ENCODE results near the gene ARHGAP30. TPM values are rescaled to one million over a fixed set of nuclear protein-coding genes. Genes with fewer than 3 reads are reported as not detected.
A peak's percentile ranks its signal among the peaks of the same experiment; 100 is the strongest.

The ARHGAP30 gene
- total RNA-seq, 1 donor from 2014 or later = 3.0 TPM

DNA sequence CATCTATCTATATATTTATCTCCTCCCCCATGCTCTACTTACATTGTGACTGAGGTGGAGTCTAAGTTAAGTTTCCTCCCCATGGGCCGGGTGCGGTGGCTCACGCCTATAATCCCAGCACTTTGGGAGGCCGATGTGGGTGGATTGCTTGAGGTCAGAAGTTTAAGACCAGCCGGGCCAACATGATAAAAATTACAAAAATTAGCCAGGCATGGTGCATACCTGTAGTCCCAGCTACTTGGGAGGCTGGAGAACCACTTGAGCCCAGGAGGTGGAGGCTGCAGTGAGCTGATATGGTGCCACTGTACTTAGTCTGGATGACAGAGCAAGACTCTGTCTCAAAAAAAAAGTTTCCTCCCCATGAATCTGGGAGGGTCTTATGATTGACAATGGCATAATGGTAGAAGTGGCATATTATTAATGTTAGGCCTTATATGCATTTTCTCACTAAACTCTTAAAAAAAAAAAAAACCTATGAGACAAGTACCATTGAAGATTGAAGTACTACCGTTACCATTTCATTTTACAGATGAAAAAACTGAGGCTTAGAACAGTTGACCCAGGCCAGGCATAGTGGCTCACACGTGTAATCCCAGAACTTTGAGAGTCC, 60.0 kb downstream of the ARHGAP30 start:
- no peak for DNase-seq

GRCh38 chr1:161008869-161009510, 60.7 kb downstream of the ARHGAP30 start:
- DNase-seq = no peak

DNA sequence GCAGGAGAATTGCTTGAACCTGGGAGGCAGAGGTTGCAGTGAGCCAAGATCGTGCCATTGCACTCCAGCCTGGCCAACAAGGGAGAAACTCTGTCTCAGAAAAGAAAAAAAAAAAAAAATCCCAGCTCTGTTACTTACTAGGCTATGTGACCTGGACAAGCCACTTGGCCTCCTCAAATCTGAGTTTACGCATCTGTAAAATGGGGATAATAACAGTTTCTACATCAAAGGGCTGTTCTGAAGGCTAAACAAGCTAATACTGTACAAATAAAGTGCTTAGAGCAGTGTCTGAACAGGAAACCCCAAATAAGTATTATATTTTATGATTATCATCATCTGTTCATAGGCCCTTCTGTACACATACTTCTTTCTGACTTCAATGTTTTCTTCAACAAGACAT, 62.3 kb downstream of the ARHGAP30 start:
- DNase-seq = no peak

DNA sequence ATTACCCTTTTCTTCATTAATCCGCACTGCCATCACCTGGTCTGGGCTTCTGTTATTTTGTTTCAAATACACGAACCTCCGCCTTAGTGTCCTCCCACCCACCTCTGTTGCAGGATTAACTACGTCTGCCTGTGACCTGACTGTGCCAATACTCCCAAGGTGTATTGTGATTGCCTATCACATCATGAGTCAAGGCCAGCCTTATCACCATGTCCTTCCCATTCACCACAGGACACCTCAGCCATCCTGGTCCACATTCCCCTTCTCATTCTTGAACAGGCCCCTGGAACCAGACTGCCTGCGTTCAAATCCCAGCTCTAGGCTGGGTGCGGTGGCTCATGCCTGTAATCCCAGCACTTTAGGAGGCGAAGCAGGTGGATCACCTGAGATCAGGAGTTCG, 63.1 kb downstream of the ARHGAP30 start:
- no peak for DNase-seq

GRCh38 chr1:161001525-161001924, 68.2 kb downstream of the ARHGAP30 start:
- peak; percentile 54 for DNase-seq

DNA sequence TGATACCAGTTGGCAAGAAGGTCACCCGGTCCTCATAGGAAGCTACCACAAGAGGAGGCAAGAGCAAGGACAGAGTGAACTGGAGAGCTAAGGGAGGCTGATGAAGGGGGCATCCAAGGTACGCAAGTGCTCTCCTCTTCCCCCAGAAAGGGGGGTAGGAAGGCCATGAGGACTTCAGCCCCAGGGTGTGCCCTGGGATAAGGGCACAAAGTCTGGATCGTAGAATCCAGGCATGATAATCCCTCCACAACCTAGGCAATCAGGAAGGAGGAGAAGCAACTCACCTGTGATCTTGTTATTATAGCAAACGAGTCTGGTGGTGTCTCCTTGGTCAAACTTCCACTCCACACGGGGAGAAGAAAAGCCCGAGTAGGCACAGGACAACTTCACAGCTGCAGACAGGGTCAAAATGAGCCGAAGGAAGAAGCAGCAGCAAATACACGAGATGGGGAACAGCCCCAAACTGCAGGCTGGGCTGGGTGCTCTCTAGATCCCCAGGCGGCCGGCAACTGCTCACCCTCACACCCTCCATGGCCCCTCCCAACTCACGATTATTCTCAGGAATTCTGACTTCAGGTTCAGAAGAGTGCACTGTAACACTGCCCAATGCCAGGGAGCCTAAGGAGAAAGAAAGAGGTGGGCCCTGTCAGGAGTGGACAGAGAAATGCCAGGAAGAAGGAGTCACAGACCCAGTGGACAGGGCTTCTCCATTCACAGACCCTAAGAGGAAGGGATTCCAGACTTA, 68.8 kb downstream of the ARHGAP30 start:
- DNase-seq = no peak

DNA sequence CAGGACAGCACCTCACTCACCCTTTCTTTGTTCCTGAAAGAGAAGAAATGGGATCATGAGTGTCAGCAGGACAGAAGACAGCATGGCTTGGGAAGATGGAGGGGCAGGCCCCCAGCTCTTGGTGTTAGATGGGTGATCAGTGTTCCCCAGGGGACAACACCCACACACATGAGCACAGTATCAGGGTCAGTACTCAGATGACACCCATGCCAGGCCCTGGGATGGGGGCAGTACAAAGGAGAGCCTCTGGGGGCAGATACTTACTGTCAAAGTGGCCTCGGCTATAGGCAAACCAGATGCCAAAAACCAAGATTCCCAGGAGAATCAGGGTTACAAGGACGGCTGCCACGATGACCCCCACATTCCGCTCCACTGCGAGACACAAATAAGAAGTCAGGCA, 70.3 kb downstream of the ARHGAP30 start:
- no peak for DNase-seq

DNA sequence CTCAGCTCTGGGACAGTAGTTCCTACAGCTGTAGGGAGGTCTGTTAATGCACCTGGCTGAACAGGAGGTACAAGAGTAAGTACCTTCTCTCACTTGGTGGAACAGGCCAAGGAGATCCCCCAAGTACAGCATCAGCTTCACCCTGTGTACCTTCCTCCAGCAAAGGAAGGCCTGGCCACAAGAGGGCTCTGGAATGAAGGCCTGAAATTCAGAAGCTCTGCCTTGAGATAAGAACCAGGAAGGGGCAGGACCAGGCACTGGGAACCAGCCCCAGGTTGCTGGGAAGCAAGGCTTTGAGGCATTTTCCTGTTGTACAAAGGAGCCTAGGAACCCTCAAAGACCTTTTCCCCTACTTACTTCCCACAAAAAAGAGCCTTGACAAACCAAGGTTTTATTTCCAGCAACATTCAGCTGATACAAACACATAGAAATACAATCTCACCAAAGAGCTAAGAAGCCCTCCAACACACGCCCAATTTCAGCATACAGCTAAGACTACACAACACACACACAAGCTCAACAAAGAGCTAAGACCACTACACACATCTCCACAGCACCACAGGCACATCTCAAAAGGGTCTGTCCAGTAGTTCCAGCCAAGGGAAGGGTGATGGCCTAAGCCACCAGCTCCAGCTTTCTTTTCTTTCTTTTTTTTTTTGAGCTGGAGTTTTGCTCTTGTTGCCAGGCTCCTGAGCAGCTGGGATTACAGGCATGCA, 72.2 kb downstream of the ARHGAP30 start:
- peak; percentile 40 for DNase-seq

Small RNA genes lying within 50 kb of the gene (small RNA-seq; reads per million reads assigned to genes)
- gene AL591806.2 (ENCODE audit: low replicate concordance) = not detected

Other genes with a start within 250 kb of the ARHGAP30 start
- not detected for gene CD244, start 207.0 kb downstream of the ARHGAP30 start, total RNA-seq
- 0.62 TPM for gene ITLN1, start 184.7 kb downstream of the ARHGAP30 start, total RNA-seq
- gene ITLN2, start 115.1 kb downstream of the ARHGAP30 start, total RNA-seq = not detected
- 30.0 TPM for gene F11R, start 48.7 kb downstream of the ARHGAP30 start, total RNA-seq
- 53.9 TPM for gene TSTD1, start 30.9 kb downstream of the ARHGAP30 start, total RNA-seq
- 50.4 TPM for gene USF1, start 23.9 kb downstream of the ARHGAP30 start, total RNA-seq
- gene NECTIN4, start 19.7 kb upstream of the ARHGAP30 start, total RNA-seq = 18.0 TPM
- gene KLHDC9, start 28.5 kb upstream of the ARHGAP30 start, total RNA-seq = 3.3 TPM
- 24.5 TPM for gene PFDN2, start 48.1 kb upstream of the ARHGAP30 start, total RNA-seq
- gene NIT1, start 48.2 kb upstream of the ARHGAP30 start, total RNA-seq = 19.3 TPM
- 37.6 TPM for gene DEDD, start 62.8 kb upstream of the ARHGAP30 start, total RNA-seq
- gene UFC1, start 84.1 kb upstream of the ARHGAP30 start, total RNA-seq = 109 TPM
- 16.5 TPM for gene USP21, start 89.6 kb upstream of the ARHGAP30 start, total RNA-seq
- 15.2 TPM for gene PPOX, start 96.5 kb upstream of the ARHGAP30 start, total RNA-seq
- gene B4GALT3, start 107.6 kb upstream of the ARHGAP30 start, total RNA-seq = 9.3 TPM
- gene ADAMTS4, start 129.2 kb upstream of the ARHGAP30 start, total RNA-seq = 18.9 TPM
- 174 TPM for gene NDUFS2, start 132.5 kb upstream of the ARHGAP30 start, total RNA-seq
- gene FCER1G, start 145.4 kb upstream of the ARHGAP30 start, total RNA-seq = 4.4 TPM
- not detected for gene APOA2, start 153.7 kb upstream of the ARHGAP30 start, total RNA-seq
- gene TOMM40L, start 156.2 kb upstream of the ARHGAP30 start, total RNA-seq = 11.3 TPM
- gene NR1I3, start 168.3 kb upstream of the ARHGAP30 start, total RNA-seq = not detected
- gene PCP4L1, start 188.9 kb upstream of the ARHGAP30 start, total RNA-seq = 4.9 TPM
- gene MPZ, start 240.1 kb upstream of the ARHGAP30 start, total RNA-seq = 67.9 TPM
- gene SDHC, start 244.5 kb upstream of the ARHGAP30 start, total RNA-seq = 41.9 TPM